Osteoblast (primary cell): ENCODE data around the gene PDP2. TPM values are rescaled to one million over a fixed set of nuclear protein-coding genes. Genes with fewer than 3 reads are reported as not detected.
"Not testable (repeated sequence)": the region's sequence is repeated elsewhere in the genome, so short reads cannot be mapped to it uniquely, and the experiment has no call there.

Source experiments
- DNase-seq: peaks from one replicate; pipeline ENCODE4 v3.0.0; 2011; ENCODE audit warnings: low spot score, mixed read lengths; ENCODE audit not compliant: insufficient read length; ENCODE audit errors: missing footprints
- H2AFZ ChIP-seq: 2 replicates; pipeline ENCODE4 v1.6.0; 2011; ENCODE audit warnings: mild to moderate bottlenecking, low read length
- H3K27ac ChIP-seq: 2 replicates; pipeline ENCODE4 v1.5.1; 2011; ENCODE audit warnings: mild to moderate bottlenecking, low read depth, low read length, moderate library complexity
- H3K27me3 ChIP-seq: 2 replicates; pipeline ENCODE4 v1.6.0; 2012; ENCODE audit warnings: mild to moderate bottlenecking, control low read depth, inconsistent platforms, low read length, moderate library complexity; ENCODE audit not compliant: insufficient read depth
- H3K36me3 ChIP-seq: 2 replicates; pipeline ENCODE4 v1.5.1; 2011; ENCODE audit warnings: mild to moderate bottlenecking, low read length, control low read depth, moderate library complexity; ENCODE audit not compliant: insufficient read depth
- H3K4me1 ChIP-seq: 2 replicates; pipeline ENCODE4 v1.5.1; 2011; ENCODE audit warnings: mild to moderate bottlenecking, low read length, control low read depth, moderate library complexity; ENCODE audit not compliant: insufficient read depth
- H3K4me2 ChIP-seq: 2 replicates; pipeline ENCODE4 v1.6.0; 2011; ENCODE audit warnings: mild to moderate bottlenecking, low read length; ENCODE audit not compliant: insufficient read depth
- H3K4me3 ChIP-seq: fragments of 200-600 bp; sonication (generic); 3 replicates; pipeline ENCODE4 v1.5.1; 2012; ENCODE audit warnings: mild to moderate bottlenecking, low read length, inconsistent platforms; ENCODE audit not compliant: insufficient read depth
- H3K79me2 ChIP-seq: 2 replicates; pipeline ENCODE4 v1.6.0; 2012; ENCODE audit warnings: mild to moderate bottlenecking, low read length, control low read depth, inconsistent platforms; ENCODE audit not compliant: insufficient read depth
- H3K9me3 ChIP-seq: 2 replicates; pipeline ENCODE4 v1.5.1; 2011; ENCODE audit warnings: low read depth, low read length, control low read depth
- H4K20me1 ChIP-seq: 2 replicates; pipeline ENCODE4 v1.6.0; 2012; ENCODE audit warnings: mild to moderate bottlenecking, low read length, control low read depth; ENCODE audit not compliant: insufficient read depth
- CTCF ChIP-seq: IDR thresholded peaks from 2 replicates; pipeline ENCODE4 v1.5.1; 2011; ENCODE audit warnings: mild to moderate bottlenecking, low read depth, low read length, moderate library complexity; ENCODE audit errors: extremely low read depth
- total RNA-seq: library from RNA; depleted of rRNA; stranded (reverse); fragments of >200 nt; gene quantifications from 2 replicates; pipeline ENCODE4 v1.2.3, GENCODE V29; 2012

PDP2 gene
- total RNA-seq, 1 donor = 13.8 TPM

- peaks cover 5% of the 10 kb centered on the region for H3K4me1 ChIP-seq
- no peaks in the 10 kb centered on the region for H3K36me3 ChIP-seq
- no peak overlapping the region for H3K27ac ChIP-seq
- no peak overlapping the region for H3K4me3 ChIP-seq
- H3K9me3 ChIP-seq = no peaks in the 10 kb centered on the region
- no peak for DNase-seq
- H3K4me2 ChIP-seq = no peak overlapping the region
- no peak overlapping the region for H2AFZ ChIP-seq
- no peaks in the 10 kb centered on the region for H4K20me1 ChIP-seq
- no peaks in the 10 kb centered on the region for H3K27me3 ChIP-seq
- H3K79me2 ChIP-seq = no peaks in the 10 kb centered on the region
- TF ChIP-seq CTCF = no peak
Measured at GRCh38 chr16:66863707-66864106, 16.6 kb upstream of the PDP2 start.

- TF ChIP-seq CTCF = no peak
Measured at GRCh38 chr16:66869424-66869823, 10.9 kb upstream of the PDP2 start.

GRCh38 chr16:66871363-66871762 lies 9.0 kb upstream of the PDP2 start:
- not testable (repeated sequence) for H2AFZ ChIP-seq, H3K9me3 ChIP-seq, H3K79me2 ChIP-seq, H3K36me3 ChIP-seq, H4K20me1 ChIP-seq, H3K4me3 ChIP-seq, DNase-seq, H3K27ac ChIP-seq, H3K27me3 ChIP-seq, H3K4me2 ChIP-seq
- peaks cover 25% of the 10 kb centered on the region for H3K4me1 ChIP-seq

More at GRCh38 chr16:66869424-66869823, 10.9 kb upstream of the PDP2 start:
- Histone ChIP-seq H4K20me1 (no peaks in the 10 kb centered on the region), H3K4me1 (peaks cover 12% of the 10 kb centered on the region), H3K4me2 (no peak overlapping the region), H3K79me2 (no peaks in the 10 kb centered on the region), H3K4me3 (no peak overlapping the region), H3K9me3 (no peaks in the 10 kb centered on the region), H3K36me3 (no peaks in the 10 kb centered on the region), H3K27me3 (no peaks in the 10 kb centered on the region), H2AFZ (no peak overlapping the region), H3K27ac (no peak overlapping the region)
- no peak for DNase-seq

GRCh38 chr16:66871840-66872239 lies 8.5 kb upstream of the PDP2 start:
- Histone ChIP-seq H2AFZ (no peak overlapping the region), H3K79me2 (no peaks in the 10 kb centered on the region), H3K27me3 (no peaks in the 10 kb centered on the region), H4K20me1 (no peaks in the 10 kb centered on the region), H3K9me3 (no peaks in the 10 kb centered on the region), H3K4me1 (peaks cover 25% of the 10 kb centered on the region), H3K4me3 (no peak overlapping the region), H3K36me3 (no peaks in the 10 kb centered on the region), H3K27ac (no peak overlapping the region), H3K4me2 (no peak overlapping the region)
- DNase-seq = no peak
- no peak for TF ChIP-seq CTCF
